Vagina (tissue), 2 donors: ENCODE data around the gene FOXF1. TPM values are rescaled to one million over a fixed set of nuclear protein-coding genes. Genes with fewer than 3 reads are reported as not detected.
A peak's percentile ranks its signal among the peaks of the same experiment; 100 is the strongest.

Experiments
- DNase-seq, 2 donors: peaks; one replicate each; pipeline ENCODE4 v3.0.0-alpha.2; 2017; ENCODE audit errors: extremely low spot score in 2 of 2
- H3K27ac ChIP-seq: fragments of 200-600 bp; sonication (generic); one replicate; pipeline ENCODE4 v1.5.1; 2019
- H3K27me3 ChIP-seq: fragments of 200-600 bp; sonication (generic); one replicate; pipeline ENCODE4 v1.5.1; 2019
- H3K36me3 ChIP-seq, 2 donors: fragments of 200-600 bp; sonication (generic); one replicate each; pipeline ENCODE4 v1.5.1; 2017 to 2019
- H3K4me1 ChIP-seq: fragments of 200-600 bp; sonication (generic); one replicate; pipeline ENCODE4 v1.5.1; 2019
- H3K4me3 ChIP-seq, 2 donors: fragments of 200-600 bp; sonication (generic); 1 replicate in 1 of 2; 2 replicates in 1 of 2; pipeline ENCODE4 v1.5.1; 2016 to 2019
- H3K9me3 ChIP-seq: fragments of 200-600 bp; sonication (generic); one replicate; pipeline ENCODE4 v1.5.1; 2019
- CTCF ChIP-seq, 3 experiments: fragments of 450-650 bp in 2 of 3; fragments of 200-600 bp in 1 of 3; sonication (generic) in 1 of 3; IDR thresholded peaks; one replicate each; pipeline ENCODE4 v1.5.1; 2017 to 2019; ENCODE audit warnings: antibody characterized with exemption in 3 of 3, mild to moderate bottlenecking in 2 of 3, moderate library complexity in 2 of 3
- POLR2A ChIP-seq, 2 donors: fragments of 450-650 bp; IDR thresholded peaks; one replicate each; pipeline ENCODE4 v1.6.1; 2017; ENCODE audit warnings: antibody characterized with exemption in 2 of 2, mild to moderate bottlenecking in 2 of 2, moderate library complexity in 2 of 2
- POLR2AphosphoS5 ChIP-seq, 2 donors: sonication (generic); formaldehyde crosslinking; IDR thresholded peaks; one replicate each; pipeline ENCODE4 v1.9.0; 2017; ENCODE audit warnings: antibody characterized with exemption in 2 of 2, mild to moderate bottlenecking in 2 of 2, low read depth in 1 of 2; ENCODE audit not compliant: insufficient read depth in 1 of 2
- intact Hi-C: fragments of 100-400 bp; cut with DNase I; formaldehyde crosslinking; loops from one replicate; pipeline ENCODE4 v1.15.1; 2023
- total RNA-seq: library from RNA; depleted of rRNA; stranded (reverse); fragments of >200 nt; gene quantifications from one replicate; pipeline ENCODE4 v1.2.3, GENCODE V29; 2016

FOXF1 gene
- total RNA-seq, 1 donor from 2014 or later = 26.0 TPM

- TF ChIP-seq POLR2A (IDR thresholded peaks at IDR 0.05) (no peak), CTCF (IDR thresholded peaks at IDR 0.05) (no peak), POLR2AphosphoS5 (IDR thresholded peaks at IDR 0.05; ENCODE audit: insufficient read depth in 1 of 2, low read depth in 1 of 2) (no peak)
- DNase-seq = no peak
- Histone ChIP-seq H3K27ac (no peak overlapping the region), H3K4me3 (peak overlapping the region in 1 of 2 donors; percentile 29), H3K4me1 (peaks cover 26% of the 10 kb centered on the region), H3K9me3 (no peaks in the 10 kb centered on the region), H3K36me3 (no peaks in the 10 kb centered on the region), H3K27me3 (peaks cover 23% of the 10 kb centered on the region)
- intact Hi-C loops = no loop called here
These were observed 13.3 kb upstream of the FOXF1 start for GRCh38 chr16:86496929-86497461.

GRCh38 chr16:86497551-86498021 lies 12.7 kb upstream of the FOXF1 start:
- Histone ChIP-seq H3K27me3 (peaks cover 23% of the 10 kb centered on the region), H3K36me3 (no peaks in the 10 kb centered on the region), H3K4me1 (peaks cover 26% of the 10 kb centered on the region), H3K9me3 (no peaks in the 10 kb centered on the region), H3K4me3 (peak overlapping the region; percentile 3 to 29), H3K27ac (no peak overlapping the region)
- TF ChIP-seq POLR2AphosphoS5 (IDR thresholded peaks at IDR 0.05; ENCODE audit: insufficient read depth in 1 of 2, low read depth in 1 of 2) = no peak
- no peak for TF ChIP-seq CTCF (IDR thresholded peaks at IDR 0.05)
- no peak for TF ChIP-seq POLR2A (IDR thresholded peaks at IDR 0.05)
- intact Hi-C loops = no loop called here
- no peak for DNase-seq

GRCh38 chr16:86498155-86498670 lies 12.1 kb upstream of the FOXF1 start:
- intact Hi-C loops = no loop called here
- Histone ChIP-seq H3K27ac (no peak overlapping the region), H3K27me3 (peaks cover 23% of the 10 kb centered on the region), H3K4me3 (peak overlapping the region; percentile 12 to 29), H3K4me1 (peaks cover 26% of the 10 kb centered on the region), H3K9me3 (no peaks in the 10 kb centered on the region), H3K36me3 (no peaks in the 10 kb centered on the region)
- DNase-seq = no peak
- TF ChIP-seq POLR2AphosphoS5 (IDR thresholded peaks at IDR 0.05; ENCODE audit: insufficient read depth in 1 of 2, low read depth in 1 of 2) (no peak), CTCF (IDR thresholded peaks at IDR 0.05) (no peak), POLR2A (IDR thresholded peaks at IDR 0.05) (no peak)

- H3K36me3 ChIP-seq = no peaks in the 10 kb centered on the region
- H3K9me3 ChIP-seq = no peaks in the 10 kb centered on the region
- H3K4me1 ChIP-seq = peaks cover 26% of the 10 kb centered on the region
- no peak overlapping the region for H3K27ac ChIP-seq
- intact Hi-C loops = no loop called here
- H3K27me3 ChIP-seq = peaks cover 23% of the 10 kb centered on the region
- DNase-seq = no peak
- TF ChIP-seq POLR2A (IDR thresholded peaks at IDR 0.05) = no peak
- TF ChIP-seq POLR2AphosphoS5 (IDR thresholded peaks at IDR 0.05; ENCODE audit: insufficient read depth in 1 of 2, low read depth in 1 of 2) = peak in 1 of 2 donors; percentile 17
- no peak for TF ChIP-seq CTCF (IDR thresholded peaks at IDR 0.05)
- H3K4me3 ChIP-seq = peak overlapping the region; percentile 12 to 29
These were observed 11.5 kb upstream of the FOXF1 start for GRCh38 chr16:86498671-86499439.

GRCh38 chr16:86499440-86499786 lies 10.9 kb upstream of the FOXF1 start:
- H3K9me3 ChIP-seq = no peaks in the 10 kb centered on the region
- no peaks in the 10 kb centered on the region for H3K36me3 ChIP-seq
- peaks cover 23% of the 10 kb centered on the region for H3K27me3 ChIP-seq
- DNase-seq = no peak
- intact Hi-C loops = no loop called here
- no peak overlapping the region for H3K4me3 ChIP-seq
- H3K4me1 ChIP-seq = peaks cover 28% of the 10 kb centered on the region
- no peak overlapping the region for H3K27ac ChIP-seq
- no peak for TF ChIP-seq CTCF (IDR thresholded peaks at IDR 0.05)
- no peak for TF ChIP-seq POLR2AphosphoS5 (IDR thresholded peaks at IDR 0.05; ENCODE audit: insufficient read depth in 1 of 2, low read depth in 1 of 2)
- no peak for TF ChIP-seq POLR2A (IDR thresholded peaks at IDR 0.05)
